Measurements from ENCODE around the gene ARHGAP12. TPM values are rescaled to one million over a fixed set of nuclear protein-coding genes. Genes with fewer than 3 reads are reported as not detected.
A peak's percentile ranks its signal among the peaks of the same experiment; 100 is the strongest.

Gene ARHGAP12, protein sequence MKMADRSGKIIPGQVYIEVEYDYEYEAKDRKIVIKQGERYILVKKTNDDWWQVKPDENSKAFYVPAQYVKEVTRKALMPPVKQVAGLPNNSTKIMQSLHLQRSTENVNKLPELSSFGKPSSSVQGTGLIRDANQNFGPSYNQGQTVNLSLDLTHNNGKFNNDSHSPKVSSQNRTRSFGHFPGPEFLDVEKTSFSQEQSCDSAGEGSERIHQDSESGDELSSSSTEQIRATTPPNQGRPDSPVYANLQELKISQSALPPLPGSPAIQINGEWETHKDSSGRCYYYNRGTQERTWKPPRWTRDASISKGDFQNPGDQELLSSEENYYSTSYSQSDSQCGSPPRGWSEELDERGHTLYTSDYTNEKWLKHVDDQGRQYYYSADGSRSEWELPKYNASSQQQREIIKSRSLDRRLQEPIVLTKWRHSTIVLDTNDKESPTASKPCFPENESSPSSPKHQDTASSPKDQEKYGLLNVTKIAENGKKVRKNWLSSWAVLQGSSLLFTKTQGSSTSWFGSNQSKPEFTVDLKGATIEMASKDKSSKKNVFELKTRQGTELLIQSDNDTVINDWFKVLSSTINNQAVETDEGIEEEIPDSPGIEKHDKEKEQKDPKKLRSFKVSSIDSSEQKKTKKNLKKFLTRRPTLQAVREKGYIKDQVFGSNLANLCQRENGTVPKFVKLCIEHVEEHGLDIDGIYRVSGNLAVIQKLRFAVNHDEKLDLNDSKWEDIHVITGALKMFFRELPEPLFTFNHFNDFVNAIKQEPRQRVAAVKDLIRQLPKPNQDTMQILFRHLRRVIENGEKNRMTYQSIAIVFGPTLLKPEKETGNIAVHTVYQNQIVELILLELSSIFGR
- total RNA-seq, result 10 to 100 TPM; 34.3 to 44.9 TPM

DNA sequence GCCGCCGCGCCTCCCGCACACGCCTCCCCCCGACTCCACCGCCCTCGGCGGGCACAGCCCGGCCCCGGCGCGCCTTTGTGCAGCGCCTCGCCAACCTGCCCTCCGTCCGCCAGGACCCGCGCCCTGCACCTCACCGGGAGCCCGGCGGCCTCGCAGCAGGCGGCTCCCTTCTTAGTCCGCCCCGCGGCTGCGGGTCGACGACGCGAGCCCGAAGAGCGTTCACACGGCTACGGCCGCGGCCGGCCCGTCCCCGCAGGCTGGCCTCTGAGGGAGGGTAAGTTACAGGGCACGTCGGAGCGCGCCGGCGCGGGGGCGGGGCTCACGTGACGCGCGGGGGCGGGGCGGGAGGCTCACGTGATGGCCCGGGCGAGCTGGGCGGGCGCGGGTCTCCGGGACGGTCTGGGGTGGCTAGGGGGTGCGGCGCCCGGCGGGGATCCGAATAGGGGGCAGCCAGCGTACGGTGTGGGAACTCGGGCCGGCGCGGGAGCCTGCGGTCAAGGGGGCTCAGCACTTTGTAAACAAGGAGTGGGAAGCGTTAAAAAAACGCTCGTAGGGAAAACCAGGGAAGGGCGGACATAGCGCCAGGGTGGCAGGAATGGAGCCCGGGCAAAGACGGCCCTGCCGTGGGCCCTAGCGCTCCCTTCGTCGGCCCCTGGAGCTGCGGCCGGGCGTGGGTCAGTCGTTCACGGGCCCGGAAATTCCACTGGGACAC lies at the start of gene ARHGAP12:
ARHGAP12 (minus strand) TSS at position 283 of the 712 bp plus-strand sequence. CDS start 19,976 bp downstream, outside the sequence.
- no peaks in the 10 kb centered on the region for H3K9me3 ChIP-seq
- peak within 1 kb of the TSS; percentile 97 to 98 for H3K27ac ChIP-seq
- no peaks in the 10 kb centered on the region for H3K27me3 ChIP-seq (replicated peaks; ENCODE audit: insufficient read depth)
- WGBS, result 2% methylated on average over 70 of the region's 92 CpGs
- peak; percentile 92 for DNase-seq (ENCODE audit: low spot score)
- intact Hi-C loops (cut with DNase I), result loop anchor here (5.0 to 10.0 kb wide), 2 partner anchors 126 to 419 kb away; partner anchors contain the start of genes EPC1 and KIF5B
- peak within 1 kb of the TSS; percentile 89 to 97 for H3K4me3 ChIP-seq
- TF ChIP-seq CTCF (IDR thresholded peaks at IDR 0.05), result peak in 2 of 4 experiments; percentile 5 to 12
- TF ChIP-seq POLR2AphosphoS5 (IDR thresholded peaks at IDR 0.05), result peak; percentile 80
- peak; percentile 99 for TF ChIP-seq POLR2A (IDR thresholded peaks at IDR 0.05)
- H3K36me3 ChIP-seq, result no peaks in the 10 kb centered on the region
- peaks cover 3% of the 10 kb centered on the region for H3K4me1 ChIP-seq (replicated peaks)

DNA sequence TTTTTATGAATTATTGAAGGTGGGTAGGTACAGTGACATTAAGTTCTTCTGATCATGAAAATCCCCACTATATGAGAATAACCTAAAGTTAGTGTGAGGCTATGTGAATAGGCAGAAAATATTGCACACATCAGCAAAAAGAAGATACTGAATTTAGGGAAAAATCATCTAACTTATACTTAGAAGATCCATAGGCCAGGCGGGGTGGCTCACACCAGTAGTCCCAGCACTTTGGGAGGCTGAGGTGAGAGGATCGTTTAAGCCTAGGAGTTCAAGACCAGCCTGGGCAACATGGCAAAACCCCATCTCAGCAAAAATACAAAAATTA lies 49.5 kb upstream of the ARHGAP12 start:
- Histone ChIP-seq H3K36me3 (no peaks in the 10 kb centered on the region), H3K9me3 (no peaks in the 10 kb centered on the region), H3K4me1 (replicated peaks) (no peaks in the 10 kb centered on the region), H3K27me3 (replicated peaks; ENCODE audit: insufficient read depth) (no peaks in the 10 kb centered on the region), H3K4me3 (no peak overlapping the region), H3K27ac (no peak overlapping the region)
- intact Hi-C loops (cut with DNase I), result no loop called here
- WGBS, result 76% methylated on average over 2 of the region's 2 CpGs
- TF ChIP-seq POLR2A (IDR thresholded peaks at IDR 0.05) (no peak), POLR2AphosphoS5 (IDR thresholded peaks at IDR 0.05) (no peak)
- no peak for DNase-seq (ENCODE audit: low spot score)

DNA sequence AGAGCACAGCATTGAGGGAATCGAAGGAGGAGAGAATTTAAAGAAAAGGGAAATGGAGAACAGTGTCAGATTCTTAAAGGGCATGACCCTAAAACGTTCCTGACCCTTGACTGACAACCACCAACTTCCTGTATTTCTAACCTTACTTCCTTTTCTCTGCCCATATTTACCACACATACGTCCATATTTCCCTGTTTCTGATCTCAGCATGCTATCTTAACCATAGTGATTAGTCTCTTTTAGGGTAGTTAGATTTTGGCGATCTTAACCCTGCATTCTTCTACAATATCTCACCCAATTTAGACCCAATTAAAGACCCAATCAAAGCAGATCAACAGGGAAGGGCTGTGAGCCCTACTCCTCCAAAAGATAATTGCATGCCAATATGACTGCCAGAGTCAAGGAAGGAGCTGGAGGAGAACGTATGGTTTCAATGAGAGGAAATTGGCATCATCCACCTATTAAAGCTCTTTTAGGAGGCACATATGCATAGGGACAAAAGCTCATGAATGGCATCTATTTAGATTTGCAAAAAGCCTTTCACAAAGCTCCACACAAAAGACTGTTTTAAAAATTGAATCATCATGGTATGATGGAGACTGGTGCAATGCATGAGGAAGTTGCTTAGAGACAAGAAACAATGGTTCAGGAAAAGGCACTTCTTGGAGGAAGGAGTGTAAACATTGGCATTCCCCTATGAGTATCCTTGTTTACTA lies 49.0 kb upstream of the ARHGAP12 start:
- DNase-seq (ENCODE audit: low spot score), result no peak
- Histone ChIP-seq H3K36me3 (no peaks in the 10 kb centered on the region), H3K27ac (no peak overlapping the region), H3K27me3 (replicated peaks; ENCODE audit: insufficient read depth) (no peaks in the 10 kb centered on the region), H3K9me3 (no peaks in the 10 kb centered on the region), H3K4me3 (no peak overlapping the region), H3K4me1 (replicated peaks) (no peaks in the 10 kb centered on the region)
- TF ChIP-seq POLR2A (IDR thresholded peaks at IDR 0.05), result no peak
- TF ChIP-seq POLR2AphosphoS5 (IDR thresholded peaks at IDR 0.05), result no peak
- no peak for TF ChIP-seq CTCF (IDR thresholded peaks at IDR 0.05)
- WGBS, result 65% methylated on average over 5 of the region's 5 CpGs
- intact Hi-C loops (cut with DNase I), result no loop called here

GRCh38 chr10:31975157-31975765 lies 46.6 kb upstream of the ARHGAP12 start:
- Histone ChIP-seq H3K4me3 (no peak overlapping the region), H3K27ac (no peak overlapping the region)
- WGBS, result 87% methylated on average over 6 of the region's 6 CpGs

More at GRCh38 chr10:31975157-31975765, 46.6 kb upstream of the ARHGAP12 start:
- H3K27me3 ChIP-seq (replicated peaks; ENCODE audit: insufficient read depth), result no peaks in the 10 kb centered on the region
- H3K4me1 ChIP-seq (replicated peaks), result no peaks in the 10 kb centered on the region
- no peaks in the 10 kb centered on the region for H3K9me3 ChIP-seq
- no peak for DNase-seq (ENCODE audit: low spot score)
- H3K36me3 ChIP-seq, result no peaks in the 10 kb centered on the region
- no peak for TF ChIP-seq POLR2AphosphoS5 (IDR thresholded peaks at IDR 0.05)
- TF ChIP-seq POLR2A (IDR thresholded peaks at IDR 0.05), result no peak
- no peak for TF ChIP-seq CTCF (IDR thresholded peaks at IDR 0.05)
- intact Hi-C loops (cut with DNase I), result no loop called here

Data from prostate gland (tissue), 2 donors.